Measurements from ENCODE around the gene MCTS1.
"Not testable (repeated sequence)": the region's sequence is repeated elsewhere in the genome, so short reads cannot be mapped to it uniquely, and the experiment has no call there.

Gene MCTS1

GRCh38 chrX:120629667-120630537 lies 26.0 kb downstream of the MCTS1 start, which contains the start of gene C1GALT1C1:
C1GALT1C1 (minus strand) TSS chrX:120630054; CDS start chrX:120627166, 2,888 bp downstream.
- DNase-seq, result peak; percentile 94 to 96 (median 95)

GRCh38 chrX:120638619-120639018 lies 34.7 kb downstream of the MCTS1 start:
- DNase-seq, result no peak

- DNase-seq, result no peak
Measured at GRCh38 chrX:120642871-120643270, 39.0 kb downstream of the MCTS1 start.

GRCh38 chrX:120647127-120647526 lies 43.2 kb downstream of the MCTS1 start:
- no peak for DNase-seq

- not testable (repeated sequence) for DNase-seq
Measured at GRCh38 chrX:120652256-120652655, 48.4 kb downstream of the MCTS1 start.

GRCh38 chrX:120653000-120653399 lies 49.1 kb downstream of the MCTS1 start:
- no peak for DNase-seq

GRCh38 chrX:120660637-120661036 lies 56.7 kb downstream of the MCTS1 start:
- no peak for DNase-seq
